GM21737 (cell line): ENCODE data around the gene NSDHL.

Source experiments
- ATAC-seq: cut with Tn5 transposase; IDR thresholded peaks from one replicate; pipeline ENCODE4 v1.9.1; 2021; ENCODE audit warnings: mild to moderate bottlenecking, moderate library complexity; ENCODE audit not compliant: unreplicated experiment

NSDHL gene

GRCh38 chrX:152843852-152844251, 13.0 kb downstream of the NSDHL start:
- no peak for ATAC-seq

DNA sequence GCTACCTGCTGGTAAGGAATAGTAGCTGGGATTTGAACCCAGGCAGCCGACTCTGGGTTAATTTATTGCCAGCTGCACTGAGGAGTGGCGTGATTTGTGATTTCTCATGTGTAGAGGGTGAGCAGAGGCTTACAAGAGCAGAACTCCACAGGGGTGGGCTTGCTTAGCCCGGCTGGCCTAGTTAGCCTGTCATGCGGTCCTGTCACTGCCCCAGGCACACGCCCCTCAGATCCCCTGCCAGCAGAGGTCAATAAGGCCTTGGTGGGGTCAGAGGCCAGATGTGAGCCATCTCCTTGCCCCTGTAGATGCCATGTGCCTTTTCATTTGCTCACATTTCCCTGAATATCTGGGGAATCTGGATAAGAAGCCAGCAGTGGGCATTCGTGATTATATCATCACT, 13.4 kb downstream of the NSDHL start:
- no peak for ATAC-seq

GRCh38 chrX:152845618-152846240, 14.9 kb downstream of the NSDHL start:
- no peak for ATAC-seq

GRCh38 chrX:152847281-152847680, 16.4 kb downstream of the NSDHL start:
- ATAC-seq, result no peak

DNA sequence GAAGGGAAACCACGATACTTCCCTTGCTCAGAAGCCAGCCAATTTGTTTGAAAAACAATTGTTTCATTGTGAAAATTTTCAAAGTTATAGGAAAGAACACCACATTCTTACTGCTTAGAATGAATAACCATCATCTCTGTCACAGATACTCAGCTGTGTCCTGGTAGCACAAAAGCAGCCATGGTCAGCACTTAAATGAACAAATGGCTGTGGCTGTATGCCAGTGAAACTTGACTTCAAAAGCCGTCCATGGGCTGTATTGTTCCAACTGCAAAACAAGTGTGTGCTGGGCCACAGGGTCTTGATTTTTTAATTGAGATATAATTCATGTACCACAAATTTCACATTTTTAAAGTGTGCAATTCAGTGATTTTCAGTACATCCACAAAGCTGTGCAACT, 19.6 kb downstream of the NSDHL start:
- ATAC-seq, result no peak

DNA sequence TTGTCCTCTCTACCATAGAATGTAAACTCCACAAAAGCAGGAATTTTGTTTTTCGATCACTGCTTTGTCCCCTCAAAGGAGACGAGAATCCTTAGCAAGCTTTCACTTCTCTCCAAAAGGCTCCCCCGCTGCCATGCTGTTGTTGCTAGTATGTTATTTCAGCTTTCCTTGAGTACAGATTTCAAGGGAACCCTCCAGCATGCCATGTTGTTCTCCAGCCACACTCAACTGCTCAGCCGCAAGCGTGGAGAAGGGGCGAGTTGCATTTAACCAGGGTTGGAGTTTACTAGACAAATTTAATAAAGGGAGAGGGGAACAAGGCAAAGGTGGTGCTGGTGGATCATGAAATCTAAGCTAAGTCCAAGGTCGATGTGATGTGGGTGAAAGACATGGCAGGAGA, 23.1 kb downstream of the NSDHL start:
- no peak for ATAC-seq

DNA sequence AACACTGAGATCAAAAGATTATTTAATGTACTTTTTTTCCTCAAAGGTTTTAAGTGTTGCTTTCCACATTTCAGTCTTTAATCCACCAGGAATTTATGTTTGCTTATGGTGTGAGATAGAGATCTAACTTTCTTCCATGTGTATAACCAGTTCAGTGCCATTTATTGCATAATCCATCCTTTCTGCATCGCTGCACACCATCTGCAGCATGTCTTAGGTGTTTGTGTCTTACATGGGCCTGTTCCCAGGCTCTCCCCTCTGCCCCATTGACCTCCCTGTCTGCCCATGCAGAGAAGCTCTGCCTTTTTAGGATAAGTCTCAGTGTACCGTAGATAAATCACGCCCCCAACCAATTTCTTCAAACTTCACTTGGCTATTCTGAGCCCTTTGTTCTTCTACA, 30.3 kb downstream of the NSDHL start:
- ATAC-seq, result no peak

DNA sequence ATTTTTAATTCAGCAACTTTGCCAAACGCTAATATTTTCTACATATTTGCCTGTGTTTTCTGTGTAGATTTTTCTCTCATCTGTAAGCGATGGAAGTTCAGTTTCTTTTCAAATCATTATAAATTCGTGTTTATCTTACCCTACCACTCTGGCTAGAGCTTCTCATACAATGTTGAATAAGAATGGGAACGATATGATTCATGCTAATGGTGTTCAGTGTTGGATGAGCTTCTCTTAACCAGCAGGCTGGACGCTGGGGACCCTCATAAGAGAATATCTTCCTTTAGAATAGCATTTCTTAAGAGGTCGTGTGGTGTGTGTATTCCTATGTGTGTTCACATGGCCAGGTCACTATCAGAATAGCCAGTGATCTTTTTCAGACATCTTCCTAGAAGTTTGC, 31.0 kb downstream of the NSDHL start:
- no peak for ATAC-seq

DNA sequence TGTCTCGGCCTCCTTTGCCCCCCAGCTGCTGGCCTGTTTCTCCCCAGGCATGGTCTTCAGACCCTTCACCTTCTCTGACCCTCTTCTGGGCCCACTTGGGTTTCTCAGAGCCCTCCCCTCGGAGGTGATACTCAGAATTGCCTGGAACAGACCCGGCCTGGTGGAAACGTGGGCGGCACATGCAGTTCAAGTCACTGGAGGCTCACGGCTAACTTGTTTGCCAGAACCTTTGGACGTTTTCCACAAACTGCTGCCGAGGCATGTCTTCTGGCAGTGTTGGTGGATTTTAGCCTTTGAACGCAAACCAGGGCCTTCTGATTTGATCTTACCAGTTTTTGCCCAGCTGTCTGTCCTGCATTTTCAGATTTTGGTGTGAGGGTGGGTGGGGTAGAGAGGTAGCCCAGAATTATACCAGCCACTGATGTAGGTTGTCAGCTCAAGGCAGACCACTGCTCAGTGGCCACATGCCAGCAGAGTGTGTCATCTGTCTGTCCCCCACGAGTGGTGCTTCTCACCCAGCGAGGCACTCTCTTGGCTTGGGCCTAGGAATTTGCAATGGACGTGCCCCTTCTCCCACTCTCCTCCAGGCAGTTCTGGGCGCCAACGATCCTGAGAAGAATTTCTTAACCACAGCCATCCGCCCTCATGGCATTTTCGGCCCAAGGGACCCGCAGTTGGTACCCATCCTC, 34.5 kb downstream of the NSDHL start:
- ATAC-seq, result no peak

DNA sequence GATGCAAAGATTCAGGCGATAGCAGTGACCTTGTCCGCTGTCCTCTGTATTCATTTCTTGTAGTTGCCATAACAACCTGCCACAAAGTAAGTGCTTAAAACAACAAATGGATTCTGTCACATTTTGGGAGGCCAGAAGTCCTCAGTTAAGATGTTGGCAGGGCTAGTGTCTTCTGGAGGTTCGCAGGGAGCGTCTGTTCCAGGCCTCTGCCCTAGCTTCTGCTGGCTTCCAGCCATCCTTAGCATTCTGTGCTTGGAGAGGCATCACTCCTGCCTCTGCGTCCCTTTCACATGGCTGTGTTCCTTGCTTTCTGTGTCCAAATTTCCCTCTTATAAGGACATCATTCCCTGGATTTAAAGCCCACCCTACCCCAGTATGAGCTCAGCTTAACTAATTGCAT, 35.5 kb downstream of the NSDHL start:
- no peak for ATAC-seq

DNA sequence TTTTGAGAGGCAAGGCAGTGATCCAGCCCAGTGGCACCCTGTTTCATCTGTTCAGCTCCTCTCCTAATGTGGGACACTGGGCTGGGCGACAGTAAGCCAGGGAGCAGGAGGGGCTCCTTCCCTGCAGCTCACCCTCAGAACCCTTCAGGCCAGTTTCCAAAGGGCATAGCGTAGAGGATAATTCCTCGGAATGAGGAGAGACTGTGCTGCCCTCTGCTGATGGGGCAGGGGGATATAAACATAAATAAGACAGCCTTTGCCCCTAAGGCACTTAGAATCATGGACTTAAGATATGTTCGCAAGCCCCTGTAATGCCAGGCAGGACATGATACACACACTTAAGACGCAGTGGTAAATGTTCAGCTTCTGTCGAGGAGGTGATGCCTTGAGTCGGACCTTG, 39.1 kb downstream of the NSDHL start:
- no peak for ATAC-seq

DNA sequence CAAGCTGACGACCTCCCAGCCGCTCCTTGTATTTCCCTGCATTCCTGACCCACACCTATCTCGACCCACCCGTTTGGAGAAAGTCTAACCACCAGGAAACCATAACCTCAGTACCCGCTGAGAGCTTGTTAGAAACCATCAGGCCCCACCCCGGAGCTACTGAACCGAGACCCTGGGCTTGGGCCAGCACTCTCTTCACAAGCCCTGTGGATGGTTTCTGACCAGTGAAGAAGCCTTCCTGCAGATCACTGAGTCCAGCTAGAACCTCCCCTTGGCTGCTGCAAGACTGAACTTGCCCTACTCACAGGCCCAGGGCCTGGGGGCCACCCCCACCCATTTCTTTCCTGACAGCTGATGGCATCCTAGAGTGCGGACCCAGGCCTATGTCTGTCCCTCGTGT, 40.4 kb downstream of the NSDHL start:
- ATAC-seq, result no peak

DNA sequence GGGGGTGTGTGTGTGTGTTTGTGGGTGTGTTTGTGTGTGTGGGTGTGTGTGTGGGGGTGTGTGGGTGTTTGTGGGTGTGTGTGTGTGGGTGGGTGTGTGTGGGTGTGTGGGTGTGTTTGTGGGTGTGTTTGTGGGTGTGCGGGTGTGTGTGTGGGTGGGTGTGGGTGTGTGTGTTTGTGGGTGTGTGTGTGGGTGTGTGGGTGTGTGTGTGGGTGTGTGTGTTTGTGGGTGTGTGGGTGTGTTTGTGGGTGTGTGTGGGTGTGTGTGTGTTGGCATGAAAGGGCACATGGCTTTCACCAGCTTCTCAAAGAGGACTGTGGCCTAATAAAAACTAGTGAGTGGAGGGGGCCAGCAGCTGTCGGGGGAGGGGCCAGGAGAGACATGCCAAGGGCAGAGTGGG, 41.7 kb downstream of the NSDHL start:
- no peak for ATAC-seq

- ATAC-seq, result no peak
Measured at GRCh38 chrX:152873361-152873760, 42.5 kb downstream of the NSDHL start.

DNA sequence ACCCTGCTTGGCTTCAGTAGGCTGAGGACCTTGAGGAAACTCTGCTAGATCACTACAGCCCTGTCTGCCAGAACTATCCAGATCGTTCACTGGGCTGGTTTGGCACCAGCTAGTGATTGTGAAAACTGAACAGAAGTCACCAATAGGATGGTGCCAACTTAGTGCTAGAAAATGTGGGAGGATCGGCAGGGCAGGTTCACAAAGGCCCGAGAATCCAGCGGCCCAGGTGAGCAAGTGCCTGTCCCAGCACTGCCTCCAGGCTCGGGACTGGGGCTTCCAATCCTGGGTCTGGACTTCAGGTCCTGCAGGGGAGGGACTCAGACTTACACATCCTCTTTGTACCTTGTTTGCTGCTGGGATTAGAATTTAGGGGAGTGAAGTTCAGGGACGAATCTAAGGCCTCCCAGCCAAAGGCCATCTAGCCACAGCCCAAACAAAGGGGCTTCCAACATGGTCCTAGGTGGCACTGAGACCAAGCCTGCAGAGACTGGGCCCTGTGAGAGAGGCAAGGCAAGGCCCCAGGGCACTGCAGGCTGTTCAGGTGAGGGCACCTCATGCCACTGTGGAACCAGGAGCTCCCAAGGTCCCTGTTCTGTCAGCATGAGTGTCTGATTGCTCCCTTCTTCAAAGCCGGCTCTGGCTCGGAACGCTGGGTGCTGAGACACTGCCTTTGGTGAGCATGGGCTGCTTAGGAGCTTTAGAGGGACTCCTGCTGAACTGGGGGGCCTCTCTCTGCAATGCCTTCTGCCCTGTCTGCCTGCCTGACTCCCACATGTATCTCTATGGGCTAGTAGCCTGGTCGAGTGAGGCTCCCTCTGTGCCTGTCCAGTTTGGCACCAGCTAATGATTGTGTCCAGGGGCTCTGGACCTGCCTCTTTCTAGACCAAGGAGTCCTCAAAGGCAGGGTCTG, 46.3 kb downstream of the NSDHL start:
- no peak for ATAC-seq

- ATAC-seq, result no peak
Measured at GRCh38 chrX:152878976-152879755, 48.3 kb downstream of the NSDHL start.

- ATAC-seq, result no peak
Measured at GRCh38 chrX:152881289-152881688, 50.4 kb downstream of the NSDHL start.

GRCh38 chrX:152884171-152884570, 53.3 kb downstream of the NSDHL start:
- no peak for ATAC-seq

- no peak for ATAC-seq
Measured at GRCh38 chrX:152886716-152887115, 55.9 kb downstream of the NSDHL start.

DNA sequence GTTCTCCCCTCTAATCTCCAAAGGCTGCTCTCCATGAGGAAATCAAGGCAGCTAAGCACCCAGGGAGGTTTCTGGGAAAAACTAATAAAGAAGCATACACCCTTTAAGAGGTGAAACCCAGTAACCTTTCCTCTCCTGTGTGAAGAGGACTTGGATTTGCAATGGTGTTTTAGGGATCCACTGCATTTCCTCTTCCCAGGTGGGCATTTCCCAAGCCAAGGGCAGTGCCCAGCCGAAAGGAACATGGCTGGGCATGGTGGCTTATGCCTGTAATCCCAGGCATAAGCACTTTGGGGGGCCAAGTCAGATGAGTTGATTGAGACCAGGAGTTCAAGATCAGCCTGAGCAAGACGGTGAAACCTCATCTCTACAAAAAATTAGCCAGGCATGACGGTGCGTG, 61.6 kb downstream of the NSDHL start:
- ATAC-seq, result no peak
